Amniotic stem cell (primary cell): Measurements from ENCODE around the gene DGAT2L6.

Experiments used
- DNase-seq: peaks from one replicate; lab custom pipeline; 2025; lab: John Stamatoyannopoulos, UW

Gene DGAT2L6

GRCh38 chrX:70176938-70177533, at the start of gene DGAT2L6:
DGAT2L6 (plus strand) TSS chrX:70177483; CDS start chrX:70177583, 100 bp downstream.
- DNase-seq, result no peak

- DNase-seq, result no peak
Measured at GRCh38 chrX:70128071-70128470, 49.2 kb upstream of the DGAT2L6 start.

GRCh38 chrX:70129816-70130215, 47.5 kb upstream of the DGAT2L6 start:
- DNase-seq, result no peak

GRCh38 chrX:70132224-70132623, 45.1 kb upstream of the DGAT2L6 start:
- no peak for DNase-seq

GRCh38 chrX:70132877-70133302, 44.4 kb upstream of the DGAT2L6 start:
- no peak for DNase-seq

GRCh38 chrX:70133303-70134115, 43.8 kb upstream of the DGAT2L6 start, which contains the start of gene IGBP1:
IGBP1 (plus strand) TSS chrX:70133447; CDS start chrX:70133948, 501 bp downstream.
- peak; percentile 71 for DNase-seq

GRCh38 chrX:70134116-70134477, 43.2 kb upstream of the DGAT2L6 start:
- DNase-seq, result no peak

GRCh38 chrX:70138622-70139021, 38.7 kb upstream of the DGAT2L6 start:
- DNase-seq, result no peak

- no peak for DNase-seq
Measured at GRCh38 chrX:70139736-70140135, 37.5 kb upstream of the DGAT2L6 start.

- DNase-seq, result no peak
Measured at GRCh38 chrX:70141373-70141772, 35.9 kb upstream of the DGAT2L6 start.

- DNase-seq, result peak; percentile 5
Measured at GRCh38 chrX:70166601-70167590, 10.4 kb upstream of the DGAT2L6 start.

- no peak for DNase-seq
Measured at GRCh38 chrX:70168238-70169188, 8.8 kb upstream of the DGAT2L6 start.

GRCh38 chrX:70169281-70169680, 8.0 kb upstream of the DGAT2L6 start:
- no peak for DNase-seq

- DNase-seq, result no peak
Measured at GRCh38 chrX:70171624-70172023, 5.7 kb upstream of the DGAT2L6 start.

- DNase-seq, result no peak
Measured at GRCh38 chrX:70172221-70172620, 5.1 kb upstream of the DGAT2L6 start.

- no peak for DNase-seq
Measured at GRCh38 chrX:70172964-70173363, 4.3 kb upstream of the DGAT2L6 start.

GRCh38 chrX:70174754-70175153, 2.5 kb upstream of the DGAT2L6 start:
- no peak for DNase-seq

GRCh38 chrX:70175338-70175737, 1.9 kb upstream of the DGAT2L6 start:
- DNase-seq, result no peak

GRCh38 chrX:70183091-70183490, 5.8 kb downstream of the DGAT2L6 start:
- no peak for DNase-seq

GRCh38 chrX:70190225-70190624, 12.9 kb downstream of the DGAT2L6 start:
- no peak for DNase-seq
